Measurements from ENCODE around the gene ALG8. TPM values are rescaled to one million over a fixed set of nuclear protein-coding genes. Genes with fewer than 3 reads are reported as not detected.

ALG8 gene
- total RNA-seq, 3 donors from 2014 or later (not counting 1 experiment from before 2014, with no cell fraction given): 19.2 to 20.1 (median 19.8) TPM

DNA sequence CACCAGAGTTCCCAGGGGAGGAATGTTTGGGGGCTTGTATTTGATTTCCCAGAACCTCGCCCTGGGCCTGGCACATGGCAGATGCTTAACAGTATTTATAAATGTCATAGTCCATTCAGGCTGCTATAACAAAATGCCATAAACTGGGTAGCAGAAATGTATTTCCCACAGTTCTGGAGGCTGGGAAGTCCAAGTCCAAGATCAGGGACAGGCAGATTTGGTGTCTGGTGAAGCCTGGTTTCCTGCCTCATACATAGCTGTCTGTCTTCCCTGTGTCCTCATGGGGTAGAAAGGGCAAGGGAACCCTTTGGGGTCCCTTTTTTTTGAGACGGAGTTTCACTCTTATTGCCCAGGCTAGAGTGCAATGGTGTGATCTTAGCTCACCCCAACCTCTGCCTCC lies 25.0 kb upstream of the ALG8 start:
- no peak for ATAC-seq
- no peak overlapping the region for H3K4me3 ChIP-seq (ENCODE audit: low read length)
- intact Hi-C loops (cut with micrococcal nuclease): no loop called here
- H3K9me3 Mint-ChIP-seq: no peaks in the 10 kb centered on the region
- 100% methylated on average over 2 of the region's 2 CpGs for WGBS (ENCODE audit: insufficient coverage)
- no peaks in the 10 kb centered on the region for H3K27me3 Mint-ChIP-seq (ENCODE audit: low read depth in 2 of 2)
- H3K4me3 Mint-ChIP-seq: no peak overlapping the region
- DNase-seq: no peak
- no peaks in the 10 kb centered on the region for H3K36me3 ChIP-seq (ENCODE audit: control insufficient read depth, insufficient read depth, low read length)
- no peak overlapping the region for H3K27ac ChIP-seq (ENCODE audit: low read length)
- H3K36me3 Mint-ChIP-seq: no peaks in the 10 kb centered on the region
- TF ChIP-seq, protein P1, sequence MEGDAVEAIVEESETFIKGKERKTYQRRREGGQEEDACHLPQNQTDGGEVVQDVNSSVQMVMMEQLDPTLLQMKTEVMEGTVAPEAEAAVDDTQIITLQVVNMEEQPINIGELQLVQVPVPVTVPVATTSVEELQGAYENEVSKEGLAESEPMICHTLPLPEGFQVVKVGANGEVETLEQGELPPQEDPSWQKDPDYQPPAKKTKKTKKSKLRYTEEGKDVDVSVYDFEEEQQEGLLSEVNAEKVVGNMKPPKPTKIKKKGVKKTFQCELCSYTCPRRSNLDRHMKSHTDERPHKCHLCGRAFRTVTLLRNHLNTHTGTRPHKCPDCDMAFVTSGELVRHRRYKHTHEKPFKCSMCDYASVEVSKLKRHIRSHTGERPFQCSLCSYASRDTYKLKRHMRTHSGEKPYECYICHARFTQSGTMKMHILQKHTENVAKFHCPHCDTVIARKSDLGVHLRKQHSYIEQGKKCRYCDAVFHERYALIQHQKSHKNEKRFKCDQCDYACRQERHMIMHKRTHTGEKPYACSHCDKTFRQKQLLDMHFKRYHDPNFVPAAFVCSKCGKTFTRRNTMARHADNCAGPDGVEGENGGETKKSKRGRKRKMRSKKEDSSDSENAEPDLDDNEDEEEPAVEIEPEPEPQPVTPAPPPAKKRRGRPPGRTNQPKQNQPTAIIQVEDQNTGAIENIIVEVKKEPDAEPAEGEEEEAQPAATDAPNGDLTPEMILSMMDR (IDR thresholded peaks at IDR 0.05): no peak
- no peaks in the 10 kb centered on the region for H3K27me3 ChIP-seq (ENCODE audit: control insufficient read depth, insufficient read depth, low read length)
- no peaks in the 10 kb centered on the region for H3K9me3 ChIP-seq (ENCODE audit: control insufficient read depth, insufficient read depth, low read length)
- no peaks in the 10 kb centered on the region for H3K4me1 Mint-ChIP-seq
- no peaks in the 10 kb centered on the region for H3K4me1 ChIP-seq (ENCODE audit: control insufficient read depth, insufficient read depth, low read length)
- no peak overlapping the region for H3K27ac Mint-ChIP-seq

DNA sequence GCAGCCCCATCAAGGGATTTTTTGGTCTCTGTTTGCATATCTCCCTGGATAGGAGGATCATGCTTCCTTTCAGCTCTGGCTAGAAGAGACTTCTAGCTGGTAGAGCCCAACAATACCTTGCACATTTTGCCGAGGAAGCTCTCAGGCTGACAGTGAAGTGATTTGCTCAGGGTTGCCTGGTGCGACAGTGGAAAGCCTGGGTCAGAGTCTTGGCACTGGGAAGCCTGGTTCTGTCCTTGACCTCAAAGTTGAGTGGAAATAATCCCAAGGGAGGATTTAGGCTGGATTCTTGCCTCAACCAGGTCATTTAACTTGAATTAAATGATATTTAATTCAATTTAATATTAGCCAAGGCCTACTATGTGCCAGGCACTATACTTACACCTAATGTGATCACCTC lies 24.4 kb upstream of the ALG8 start:
- Mint-ChIP-seq H3K9me3 (no peaks in the 10 kb centered on the region), H3K36me3 (no peaks in the 10 kb centered on the region), H3K27me3 (ENCODE audit: low read depth in 2 of 2) (no peaks in the 10 kb centered on the region), H3K27ac (no peak overlapping the region), H3K4me3 (no peak overlapping the region), H3K4me1 (no peaks in the 10 kb centered on the region)
- no peak overlapping the region for H3K27ac ChIP-seq (ENCODE audit: low read length)
- H3K36me3 ChIP-seq (ENCODE audit: control insufficient read depth, insufficient read depth, low read length): no peaks in the 10 kb centered on the region
- TF ChIP-seq, protein P1 (IDR thresholded peaks at IDR 0.05): no peak
- DNase-seq (no peak), ATAC-seq (no peak)
- H3K27me3 ChIP-seq (ENCODE audit: control insufficient read depth, insufficient read depth, low read length): no peaks in the 10 kb centered on the region
- no peaks in the 10 kb centered on the region for H3K9me3 ChIP-seq (ENCODE audit: control insufficient read depth, insufficient read depth, low read length)
- intact Hi-C loops (cut with micrococcal nuclease): no loop called here
- 98% methylated on average over 2 of the region's 2 CpGs for WGBS (ENCODE audit: insufficient coverage)
- H3K4me1 ChIP-seq (ENCODE audit: control insufficient read depth, insufficient read depth, low read length): no peaks in the 10 kb centered on the region
- no peak overlapping the region for H3K4me3 ChIP-seq (ENCODE audit: low read length)

DNA sequence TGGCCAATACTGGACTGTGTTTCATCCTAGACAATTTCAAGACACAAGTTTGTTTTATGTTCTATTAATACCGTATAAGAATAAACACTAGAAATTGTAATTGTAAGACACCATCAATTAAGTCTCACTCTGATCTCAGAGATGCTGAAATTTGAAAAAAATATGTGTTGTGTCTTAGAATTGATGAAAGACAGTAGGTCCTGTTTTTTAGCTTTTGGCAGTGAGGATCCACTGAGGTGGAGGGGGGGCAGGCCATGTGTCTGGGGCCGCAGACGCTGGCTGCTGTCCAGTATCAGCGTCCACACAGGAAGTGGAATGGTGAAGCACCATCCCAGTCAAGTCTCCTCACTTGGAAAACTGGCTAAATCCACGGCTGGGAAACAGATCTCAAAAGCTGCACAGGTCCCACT lies 22.5 kb upstream of the ALG8 start:
- Histone ChIP-seq H3K27ac (ENCODE audit: low read length) (no peak overlapping the region), H3K9me3 (ENCODE audit: control insufficient read depth, insufficient read depth, low read length) (no peaks in the 10 kb centered on the region), H3K36me3 (ENCODE audit: control insufficient read depth, insufficient read depth, low read length) (no peaks in the 10 kb centered on the region), H3K4me1 (ENCODE audit: control insufficient read depth, insufficient read depth, low read length) (no peaks in the 10 kb centered on the region), H3K4me3 (ENCODE audit: low read length) (no peak overlapping the region), H3K27me3 (ENCODE audit: control insufficient read depth, insufficient read depth, low read length) (no peaks in the 10 kb centered on the region)
- 83% methylated on average over 4 of the region's 5 CpGs for WGBS (ENCODE audit: insufficient coverage)
- H3K9me3 Mint-ChIP-seq: no peaks in the 10 kb centered on the region
- no peaks in the 10 kb centered on the region for H3K4me1 Mint-ChIP-seq
- H3K27me3 Mint-ChIP-seq (ENCODE audit: low read depth in 2 of 2): no peaks in the 10 kb centered on the region
- H3K36me3 Mint-ChIP-seq: no peaks in the 10 kb centered on the region
- TF ChIP-seq, protein P1 (IDR thresholded peaks at IDR 0.05): no peak
- DNase-seq (no peak), ATAC-seq (no peak)
- intact Hi-C loops (cut with micrococcal nuclease): no loop called here
- H3K4me3 Mint-ChIP-seq: no peak overlapping the region
- H3K27ac Mint-ChIP-seq: no peak overlapping the region

DNA sequence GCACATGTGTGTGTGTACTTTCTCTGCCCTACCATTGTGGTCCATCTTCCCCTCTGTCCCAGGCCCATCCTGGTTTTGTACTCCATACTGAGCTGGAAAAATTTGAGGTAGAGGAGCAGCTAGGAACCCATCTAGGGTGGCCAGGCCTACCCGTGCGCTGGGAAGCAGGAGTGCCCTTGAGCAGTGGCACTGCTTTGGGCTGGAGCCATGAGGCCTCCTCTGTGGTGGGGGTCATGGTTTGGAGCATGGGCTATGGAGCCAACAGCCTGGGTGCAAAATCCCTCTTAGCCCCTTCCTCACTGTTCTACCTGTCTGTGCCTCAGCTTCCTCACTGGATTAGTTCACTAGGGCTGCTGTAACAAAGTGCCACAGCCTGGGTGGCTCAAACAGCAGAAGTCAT lies 21.9 kb upstream of the ALG8 start:
- Mint-ChIP-seq H3K9me3 (no peaks in the 10 kb centered on the region), H3K4me1 (no peaks in the 10 kb centered on the region), H3K27ac (no peak overlapping the region), H3K4me3 (no peak overlapping the region), H3K36me3 (no peaks in the 10 kb centered on the region), H3K27me3 (ENCODE audit: low read depth in 2 of 2) (no peaks in the 10 kb centered on the region)
- Histone ChIP-seq H3K4me3 (ENCODE audit: low read length) (no peak overlapping the region), H3K36me3 (ENCODE audit: control insufficient read depth, insufficient read depth, low read length) (no peaks in the 10 kb centered on the region), H3K9me3 (ENCODE audit: control insufficient read depth, insufficient read depth, low read length) (no peaks in the 10 kb centered on the region), H3K27me3 (ENCODE audit: control insufficient read depth, insufficient read depth, low read length) (no peaks in the 10 kb centered on the region), H3K27ac (ENCODE audit: low read length) (no peak overlapping the region), H3K4me1 (ENCODE audit: control insufficient read depth, insufficient read depth, low read length) (no peaks in the 10 kb centered on the region)
- 88% methylated on average over 2 of the region's 2 CpGs for WGBS (ENCODE audit: insufficient coverage)
- TF ChIP-seq, protein P1 (IDR thresholded peaks at IDR 0.05): no peak
- DNase-seq (no peak), ATAC-seq (no peak)
- intact Hi-C loops (cut with micrococcal nuclease): no loop called here
